DND-41 (cell line): ENCODE measurements around the gene ESAM.
"Not testable (repeated sequence)": the region's sequence is repeated elsewhere in the genome, so short reads cannot be mapped to it uniquely, and the experiment has no call there.

Experiments used
- ATAC-seq: fragments of 200-7000 bp; cut with Tn5 transposase; 3 replicates; pipeline ENCODE4 v1.9.1; 2021; ENCODE audit warnings: low read depth; ENCODE audit not compliant: insufficient read depth
- DNase-seq: peaks from one replicate; pipeline ENCODE4 v3.0.0-alpha.2; 2020
- H2AFZ ChIP-seq: 2 replicates; pipeline ENCODE4 v1.6.0; 2012; ENCODE audit warnings: low read depth, low read length
- H3K27ac ChIP-seq: 2 replicates; pipeline ENCODE4 v1.5.1; 2012; ENCODE audit warnings: low read length, inconsistent platforms
- H3K27me3 ChIP-seq: fragments of 200-600 bp; sonication (generic); 2 replicates; pipeline ENCODE4 v1.6.0; 2012; ENCODE audit warnings: low read length, mild to moderate bottlenecking, inconsistent platforms; ENCODE audit not compliant: insufficient read depth, poor library complexity
- H3K36me3 ChIP-seq: 2 replicates; pipeline ENCODE4 v1.5.1; 2012; ENCODE audit warnings: low read length, inconsistent platforms; ENCODE audit not compliant: insufficient read depth
- H3K4me1 ChIP-seq: 2 replicates; pipeline ENCODE4 v1.5.1; 2012; ENCODE audit warnings: mild to moderate bottlenecking, low read length; ENCODE audit not compliant: insufficient read depth
- H3K4me2 ChIP-seq: 2 replicates; pipeline ENCODE4 v1.6.0; 2012; ENCODE audit warnings: mild to moderate bottlenecking, moderate library complexity, low read length, inconsistent platforms; ENCODE audit not compliant: insufficient read depth
- H3K4me3 ChIP-seq, 2 experiments: fragments of 200-600 bp in 1 of 2; shearing (Covaris generic) in 1 of 2; 2 replicates each; pipeline ENCODE4 v1.5.1; 2012 to 2016; ENCODE audit warnings: inconsistent platforms in 2 of 2, low read length in 2 of 2, mild to moderate bottlenecking in 2 of 2, low read depth in 1 of 2, moderate library complexity in 1 of 2
- H3K79me2 ChIP-seq: 2 replicates; pipeline ENCODE4 v1.6.0; 2012; ENCODE audit warnings: low read length, inconsistent platforms; ENCODE audit not compliant: insufficient read depth
- H3K9ac ChIP-seq: 2 replicates; pipeline ENCODE4 v1.6.0; 2012; ENCODE audit warnings: low read depth, mild to moderate bottlenecking, inconsistent platforms, low read length, moderate library complexity
- H3K9me3 ChIP-seq: 2 replicates; pipeline ENCODE4 v1.5.1; 2012; ENCODE audit warnings: low read length, moderate library complexity, mild to moderate bottlenecking, inconsistent platforms; ENCODE audit not compliant: insufficient read depth, severe bottlenecking
- H4K20me1 ChIP-seq: 2 replicates; pipeline ENCODE4 v1.6.0; 2012; ENCODE audit warnings: low read length; ENCODE audit not compliant: insufficient read depth
- CTCF ChIP-seq: IDR thresholded peaks from 2 replicates; pipeline ENCODE4 v1.5.1; 2012; ENCODE audit warnings: borderline replicate concordance, low read length, moderate library complexity, mild to moderate bottlenecking; ENCODE audit not compliant: poor library complexity, severe bottlenecking; ENCODE audit errors: extremely low read depth
- EZH2 ChIP-seq: IDR thresholded peaks from 3 replicates; pipeline ENCODE4 v1.6.1; 2012; ENCODE audit warnings: borderline replicate concordance, low read depth, mild to moderate bottlenecking, moderate library complexity, low read length, inconsistent platforms; ENCODE audit not compliant: severe bottlenecking

ESAM gene

DNA sequence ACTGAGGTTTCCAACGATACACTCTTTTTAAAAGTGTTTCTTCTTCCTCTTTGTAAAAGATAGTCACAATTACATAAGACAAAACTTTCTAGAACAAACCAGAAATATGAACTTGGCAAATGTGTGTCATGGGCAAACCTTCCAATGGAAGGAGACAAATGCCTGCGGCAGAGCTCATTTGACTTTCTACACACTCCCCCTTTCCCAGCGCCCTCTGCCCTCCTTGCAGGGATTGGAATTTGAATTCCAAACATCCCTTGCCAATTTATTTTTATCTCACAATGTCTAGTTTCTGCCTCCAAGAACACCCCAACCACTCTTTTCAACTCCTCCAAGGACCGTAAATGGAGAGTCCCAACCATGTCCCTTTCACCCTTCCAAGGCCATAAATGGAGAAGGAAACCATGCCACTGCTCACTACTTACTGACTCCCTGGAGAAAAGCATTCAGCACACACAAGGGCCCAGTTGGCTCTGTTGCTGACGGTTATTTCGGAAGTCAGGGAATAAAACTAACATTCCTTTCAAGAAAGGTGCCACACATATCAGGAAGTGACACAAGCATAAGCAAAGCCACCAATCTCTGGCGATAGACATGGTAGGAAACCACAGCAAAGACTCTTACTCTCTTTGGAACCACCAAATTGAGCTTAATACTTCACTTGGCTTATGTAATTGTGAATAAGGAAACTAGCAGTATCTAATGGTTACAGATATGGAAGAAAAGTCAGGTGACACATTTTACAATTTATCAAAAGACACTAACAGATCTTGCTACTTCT, 15.0 kb upstream of the ESAM start:
- no peaks in the 10 kb centered on the region for H3K27me3 ChIP-seq
- no peaks in the 10 kb centered on the region; the same call in 1 of the 2 replicates for H3K36me3 ChIP-seq
- no peak overlapping the region for H3K4me3 ChIP-seq
- TF ChIP-seq EZH2 (no peak), CTCF (no peak)
- DNase-seq (no peak), ATAC-seq (no peak)
- H3K9me3 ChIP-seq: no peaks in the 10 kb centered on the region
- no peak overlapping the region for H3K4me2 ChIP-seq
- H2AFZ ChIP-seq: no peak overlapping the region
- H4K20me1 ChIP-seq: no peaks in the 10 kb centered on the region
- no peaks in the 10 kb centered on the region for H3K4me1 ChIP-seq
- H3K79me2 ChIP-seq: no peaks in the 10 kb centered on the region
- no peak overlapping the region for H3K9ac ChIP-seq
- no peak overlapping the region for H3K27ac ChIP-seq

DNA sequence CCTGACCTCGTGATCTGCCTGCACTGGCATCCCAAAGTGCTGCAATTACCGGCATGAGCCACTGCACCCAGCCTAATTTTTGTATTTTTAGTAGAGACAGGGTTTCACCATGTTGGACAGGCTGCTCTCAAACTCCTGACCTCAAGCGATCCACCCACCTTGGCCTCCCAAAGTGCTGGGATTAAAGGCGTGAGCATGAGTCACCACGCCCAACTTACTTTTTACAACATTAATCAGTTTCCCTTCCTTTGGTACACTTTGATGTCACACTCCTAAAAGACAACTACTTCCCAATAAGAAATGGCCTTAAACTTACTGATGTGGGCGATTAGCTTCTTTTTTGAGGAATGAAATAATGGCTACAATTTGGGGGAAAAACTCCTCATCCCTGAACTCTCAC, 8.9 kb upstream of the ESAM start:
- H3K27ac ChIP-seq, ATAC-seq, H3K4me1 ChIP-seq, H3K9me3 ChIP-seq, H2AFZ ChIP-seq, H3K9ac ChIP-seq, H3K4me3 ChIP-seq, H4K20me1 ChIP-seq, H3K79me2 ChIP-seq, H3K27me3 ChIP-seq, H3K4me2 ChIP-seq, DNase-seq: not testable (repeated sequence)
- peaks cover 23% of the 10 kb centered on the region; the same call in 1 of the 2 replicates for H3K36me3 ChIP-seq

DNA sequence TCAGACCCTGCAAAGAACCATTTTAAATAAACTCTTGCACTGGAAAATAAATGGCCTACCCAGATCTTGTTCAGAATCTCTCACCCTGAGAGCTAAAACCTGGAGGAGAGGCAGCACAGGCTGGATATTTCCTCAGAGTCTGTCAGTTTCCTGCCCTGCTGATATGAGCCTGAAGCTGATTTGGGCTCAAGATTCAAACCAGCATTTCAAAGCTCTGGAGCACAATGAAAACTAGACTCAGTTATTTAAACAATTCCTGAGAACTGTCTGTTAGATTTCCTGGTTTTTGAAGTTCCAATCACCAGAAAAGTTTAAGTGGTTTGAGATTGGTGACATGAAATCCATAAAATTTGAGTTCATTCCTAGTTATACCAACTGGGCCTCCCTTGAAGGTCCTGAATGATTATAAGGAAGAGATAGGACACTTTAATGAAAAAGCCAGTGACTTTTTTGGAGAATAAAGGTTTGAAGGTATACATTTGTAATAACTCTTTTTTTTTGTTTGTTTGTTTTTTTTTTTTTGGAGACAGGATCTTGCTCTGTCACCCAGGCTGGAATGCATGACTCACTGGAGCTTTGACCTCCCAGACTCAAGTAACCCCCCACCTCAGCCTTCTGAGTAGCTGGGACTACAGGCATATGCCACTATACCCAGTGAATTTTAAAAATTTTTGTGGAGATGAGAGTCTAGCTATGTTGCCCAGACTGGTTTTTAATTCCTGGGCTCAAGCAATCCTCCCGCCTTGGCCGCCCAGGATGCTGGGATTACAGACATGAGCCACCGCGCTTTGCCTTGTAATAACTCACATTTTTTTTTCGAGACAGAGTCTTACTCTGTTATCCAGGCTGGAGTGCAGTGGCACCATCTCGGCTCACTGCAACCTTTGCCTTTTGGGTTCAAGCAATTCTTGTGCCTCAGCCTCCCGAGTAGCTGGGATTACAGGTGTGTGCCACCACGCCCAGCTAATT, 8.0 kb upstream of the ESAM start:
- TF ChIP-seq CTCF: no peak
- TF ChIP-seq EZH2: no peak
- H3K4me2 ChIP-seq: no peak overlapping the region
- H3K4me1 ChIP-seq: no peaks in the 10 kb centered on the region
- H3K4me3 ChIP-seq: no peak overlapping the region
- H3K9ac ChIP-seq: no peak overlapping the region
- H3K36me3 ChIP-seq: peaks cover 23% of the 10 kb centered on the region; the same call in 1 of the 2 replicates
- H3K9me3 ChIP-seq: no peaks in the 10 kb centered on the region
- H3K27ac ChIP-seq: no peak overlapping the region
- no peak for ATAC-seq
- no peaks in the 10 kb centered on the region for H3K79me2 ChIP-seq
- no peaks in the 10 kb centered on the region for H4K20me1 ChIP-seq
- H2AFZ ChIP-seq: no peak overlapping the region
- no peak for DNase-seq
- no peaks in the 10 kb centered on the region for H3K27me3 ChIP-seq

GRCh38 chr11:124768914-124769313, 6.8 kb upstream of the ESAM start:
- TF ChIP-seq CTCF (no peak), EZH2 (no peak)
- Histone ChIP-seq H3K79me2 (no peaks in the 10 kb centered on the region), H3K9me3 (no peaks in the 10 kb centered on the region), H3K27me3 (no peaks in the 10 kb centered on the region), H3K9ac (no peak overlapping the region), H2AFZ (no peak overlapping the region), H3K4me1 (no peaks in the 10 kb centered on the region), H3K4me3 (no peak overlapping the region), H3K4me2 (no peak overlapping the region), H3K27ac (no peak overlapping the region), H4K20me1 (no peaks in the 10 kb centered on the region), H3K36me3 (peaks cover 28% of the 10 kb centered on the region; the same call in 1 of the 2 replicates)
- no peak for DNase-seq
- ATAC-seq: no peak
